Thoracic aorta endothelial cell (primary cell): ENCODE results near the gene LCN15. TPM values are rescaled to one million over a fixed set of nuclear protein-coding genes. Genes with fewer than 3 reads are reported as not detected.

Experiments
- small RNA-seq: library from RNA; depleted of rRNA; stranded (forward); fragments of <200 nt; gene quantifications from one replicate; pipeline ENCODE3, GENCODE V24; 2012
- total RNA-seq: library from RNA; depleted of rRNA; stranded (reverse); fragments of >200 nt; gene quantifications from 2 replicates; pipeline ENCODE4 v1.2.3, GENCODE V29; 2012

The LCN15 gene
- total RNA-seq: not detected in 2 replicates

DNA sequence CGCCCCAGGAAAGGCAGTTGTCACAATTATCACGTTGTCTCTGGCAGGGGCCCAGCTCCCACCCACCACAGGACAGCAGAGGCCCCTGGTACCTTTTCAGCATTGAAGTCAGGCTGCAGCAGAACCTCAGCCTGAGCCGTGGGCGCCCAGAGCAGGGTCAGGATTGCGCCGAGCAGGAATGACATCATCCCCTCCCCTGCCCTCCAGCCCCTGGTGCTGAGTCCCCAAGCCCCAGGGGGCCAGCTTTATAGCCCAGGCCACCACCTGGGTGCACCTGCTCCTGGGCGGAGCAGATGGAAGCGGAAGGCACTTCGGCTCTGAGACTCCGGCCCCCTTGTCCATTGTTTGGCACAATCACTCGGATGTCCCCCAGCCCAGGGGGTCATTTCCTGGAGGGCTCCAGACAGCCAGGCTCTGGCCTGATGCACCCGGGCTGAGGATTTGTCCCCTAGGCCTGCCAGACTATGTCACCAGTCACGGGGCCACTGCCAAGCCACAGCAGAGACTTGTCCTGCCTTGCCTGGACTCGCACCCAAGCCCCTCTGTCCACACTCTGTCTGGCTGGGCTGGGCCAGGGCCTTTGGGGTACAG, at the start of gene LCN15:
Gene LCN15 (minus strand): TSS at position 218 of the 591 bp plus-strand sequence. CDS start 30 bp downstream, at position 188.

DNA sequence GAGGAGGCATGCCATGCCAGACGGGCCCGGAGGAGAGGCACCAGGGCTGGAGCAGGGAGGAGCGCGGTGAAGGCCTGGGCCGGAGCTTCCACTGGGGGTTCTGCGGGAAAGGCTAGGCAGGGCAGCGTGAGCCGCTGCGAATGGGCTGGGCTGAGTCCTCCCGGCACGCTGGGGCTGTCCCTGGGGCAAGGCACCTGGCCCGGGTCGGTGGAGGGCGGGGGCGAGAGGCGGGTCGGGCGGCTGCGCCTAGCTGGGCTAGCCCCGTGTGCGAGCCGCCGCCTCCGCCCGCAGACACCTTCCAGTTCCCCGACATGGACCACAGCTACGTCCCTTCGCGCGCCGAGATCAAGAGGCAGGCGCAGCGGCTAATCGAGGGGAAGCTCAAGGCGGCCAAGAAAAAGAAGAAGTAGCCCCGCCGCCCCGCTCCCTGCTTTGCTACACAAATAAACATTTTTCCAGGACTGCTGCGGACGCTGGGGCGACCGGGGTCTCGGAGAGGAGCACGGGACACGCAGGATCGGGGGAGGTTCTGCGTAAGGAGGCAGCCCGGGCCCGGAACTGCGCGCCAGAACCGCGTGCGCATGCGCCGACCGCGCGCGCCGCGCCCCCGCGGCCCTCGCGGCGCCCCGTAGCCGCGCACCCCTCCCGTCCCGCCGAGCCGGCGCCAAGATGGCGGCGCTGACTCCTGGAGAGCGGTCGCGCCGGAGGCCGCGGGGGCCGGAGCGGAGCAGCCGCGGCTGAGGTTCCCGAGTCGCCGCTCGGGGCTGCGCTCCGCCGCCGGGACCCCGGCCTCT, 43.2 kb upstream of the LCN15 start, which contains the start of gene RABL6:
Gene RABL6 (plus strand): TSS at position 668 of the 794 bp plus-strand sequence. CDS start 249 bp downstream, outside the sequence.

DNA sequence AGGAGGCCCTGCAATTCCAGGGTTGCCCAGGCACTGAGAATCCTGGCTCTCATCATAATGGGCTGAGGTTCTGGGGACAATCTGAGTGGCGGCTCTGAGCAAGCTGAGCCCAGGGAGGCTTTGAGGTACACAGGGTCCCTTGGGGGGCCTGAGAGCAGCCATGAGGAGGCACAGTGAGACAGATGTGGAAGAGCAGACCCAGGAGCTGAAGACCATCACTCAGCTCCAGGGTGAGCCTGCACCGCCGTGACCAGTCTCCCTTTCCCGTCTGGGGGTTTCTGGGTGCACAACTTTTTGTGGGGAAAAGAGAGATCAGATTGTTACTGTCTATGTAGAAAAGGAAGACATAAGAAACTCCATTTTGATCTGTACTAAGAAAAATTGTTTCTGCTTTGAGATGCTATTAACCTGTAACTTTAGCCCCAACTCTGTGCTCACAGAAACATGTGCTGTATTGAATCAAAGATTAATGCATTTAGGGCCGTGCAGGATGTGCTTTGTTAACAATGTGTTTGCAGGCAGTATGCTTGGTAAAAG, 32.0 kb upstream of the LCN15 start, which contains the start of gene CCDC183:
Gene CCDC183 (plus strand): TSS at position 101 of the 537 bp plus-strand sequence. CDS start 60 bp downstream, at position 161.

DNA sequence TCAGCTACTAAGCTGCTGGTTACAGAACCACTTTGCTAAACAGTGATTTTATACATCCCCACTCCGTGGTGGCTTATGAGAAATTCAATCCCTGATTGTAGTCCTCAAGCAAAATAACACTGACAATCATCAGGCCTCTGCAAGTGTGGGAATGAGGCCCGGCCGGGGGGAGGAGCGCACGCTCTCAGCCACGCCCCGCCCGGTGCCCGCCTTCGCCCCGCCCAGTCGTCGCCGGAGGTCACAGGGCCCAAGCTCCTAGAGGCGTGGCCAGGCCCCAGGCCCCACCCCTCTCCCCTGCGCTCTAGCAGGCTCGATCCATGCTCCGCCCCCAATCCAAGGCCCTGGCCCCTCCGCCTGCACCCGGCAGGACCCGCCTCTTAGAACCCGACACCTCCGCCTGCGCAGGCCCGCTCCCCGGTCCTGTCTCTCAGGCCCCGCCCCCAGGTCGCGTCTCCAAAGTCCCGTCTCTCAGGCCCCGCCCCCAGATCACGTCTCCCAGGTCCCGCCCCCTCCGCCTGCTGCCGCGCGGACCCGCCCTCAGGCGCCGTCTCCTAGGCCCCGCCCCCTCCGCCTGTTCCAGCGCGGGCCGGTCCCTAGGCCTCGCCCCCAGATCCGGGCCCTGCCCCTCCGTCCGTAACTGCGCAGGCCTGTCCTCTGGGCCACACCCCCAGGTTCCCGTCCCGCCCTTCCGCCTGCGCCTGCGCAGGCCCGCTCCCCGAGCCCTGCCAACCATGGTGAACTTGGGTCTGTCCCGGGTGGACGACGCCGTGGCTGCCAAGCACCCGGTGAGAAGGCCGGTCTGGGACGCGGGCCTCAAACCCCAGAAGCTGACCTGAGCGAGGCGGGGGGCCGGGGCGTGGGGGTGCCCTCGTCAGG, 26.6 kb upstream of the LCN15 start, which contains the start of gene TMEM141:
Gene TMEM141 (plus strand): TSS at position 705 of the 876 bp plus-strand sequence. CDS start 27 bp downstream, at position 732.

DNA sequence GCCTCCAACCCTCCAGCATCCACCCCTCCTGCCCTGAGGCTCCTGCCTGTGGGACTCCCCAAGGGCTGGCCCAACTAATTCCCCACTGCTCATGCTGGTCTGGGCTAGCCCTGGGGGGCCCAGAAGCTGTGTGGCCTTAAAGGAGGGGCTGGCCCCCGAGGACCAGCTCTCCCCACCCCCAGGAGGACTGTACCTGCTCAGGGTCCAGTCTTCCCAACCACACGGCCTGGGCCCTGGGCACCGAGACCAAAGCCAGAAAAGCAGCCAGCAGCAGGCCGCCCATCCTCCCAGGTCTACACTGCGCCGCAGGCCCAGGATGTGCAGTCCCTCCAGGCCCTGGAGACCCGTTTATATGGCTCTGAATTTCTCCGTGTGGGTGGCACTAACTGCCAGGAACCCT, 16.1 kb downstream of the LCN15 start, which contains the start of gene LCN6:
Gene LCN6 (minus strand): TSS at position 325 of the 400 bp plus-strand sequence. CDS start 42 bp downstream, at position 283.

GRCh38 chr9:136742591-136743391, 21.5 kb downstream of the LCN15 start, which contains the start of gene LCN10:
Gene LCN10 (minus strand): TSS chr9:136742940. CDS start chr9:136742903, 37 bp downstream.

GRCh38 chr9:136711751-136712689, 52.3 kb downstream of the LCN15 start, which contains the start of gene DIPK1B:
Gene DIPK1B (plus strand): TSS chr9:136712572. CDS start chr9:136712666, 94 bp downstream.

Small RNA genes within 50 kb of the gene (small RNA-seq; reads per million reads assigned to genes)
- gene AL355987.2: not detected
- gene ATP6V1G1P3: not detected
- not detected for gene MIR6722

Other genes starting within 250 kb of the LCN15 start
- gene NOTCH1, start 218.5 kb downstream of the LCN15 start, total RNA-seq: 116 and 138 TPM in 2 replicates
- gene EGFL7, start 101.6 kb downstream of the LCN15 start, total RNA-seq: 400 and 489 TPM in 2 replicates
- 29.1 and 43.1 TPM in 2 replicates for gene AGPAT2, start 77.1 kb downstream of the LCN15 start, total RNA-seq
- gene DIPK1B, start 51.9 kb downstream of the LCN15 start, total RNA-seq: 121 and 158 TPM in 2 replicates
- not detected in 2 replicates for gene LCN10, start 21.6 kb downstream of the LCN15 start, total RNA-seq
- gene LCN6, start 16.0 kb downstream of the LCN15 start, total RNA-seq: not detected in 2 replicates
- not detected in 2 replicates for gene LCN8, start 6.3 kb downstream of the LCN15 start, total RNA-seq
- gene TMEM141, start 26.8 kb upstream of the LCN15 start, total RNA-seq: 42.9 and 43.6 TPM in 2 replicates
- 0.13 TPM in 1 of 2 replicates, not detected in the other for gene CCDC183, start 31.8 kb upstream of the LCN15 start, total RNA-seq
- gene RABL6, start 43.4 kb upstream of the LCN15 start, total RNA-seq: 68.1 and 77.0 TPM in 2 replicates
- gene AJM1, start 78.0 kb upstream of the LCN15 start, total RNA-seq: 0.66 and 0.72 TPM in 2 replicates
- 51.4 and 81.0 TPM in 2 replicates for gene PHPT1, start 84.9 kb upstream of the LCN15 start, total RNA-seq
- 1.9 and 2.0 TPM in 2 replicates for gene MAMDC4, start 87.8 kb upstream of the LCN15 start, total RNA-seq
- 173 and 174 TPM in 2 replicates for gene EDF1, start 101.8 kb upstream of the LCN15 start, total RNA-seq
- gene TRAF2, start 122.0 kb upstream of the LCN15 start, total RNA-seq: 11.0 and 14.3 TPM in 2 replicates
- gene FBXW5, start 180.2 kb upstream of the LCN15 start, total RNA-seq: 95.3 and 115 TPM in 2 replicates
- not detected in 2 replicates for gene C8G, start 180.7 kb upstream of the LCN15 start, total RNA-seq
- not detected in 2 replicates for gene LCN12, start 187.8 kb upstream of the LCN15 start, total RNA-seq
- not detected in 2 replicates for gene PTGDS, start 213.0 kb upstream of the LCN15 start, total RNA-seq
- not detected in 2 replicates for gene LCNL1, start 218.5 kb upstream of the LCN15 start, total RNA-seq
- 16.6 and 17.4 TPM in 2 replicates for gene PAXX, start 227.9 kb upstream of the LCN15 start, total RNA-seq
- 0.14 and 0.27 TPM in 2 replicates for gene CLIC3, start 232.1 kb upstream of the LCN15 start, total RNA-seq